Measurements from ENCODE around the gene SLC38A7. TPM values are rescaled to one million over a fixed set of nuclear protein-coding genes. Genes with fewer than 3 reads are reported as not detected.

The SLC38A7 gene
- total and polyA plus RNA-seq, 2 donors (not counting 1 experiment from before 2014, with no cell fraction given), result 8.3 to 23.9 TPM

- no peak overlapping the region for H3K4me2 ChIP-seq (replicated peaks; ENCODE audit: low read depth, low read length, poor library complexity, severe bottlenecking)
- CTCF ChIA-PET, result no interaction called here
- no peak for ATAC-seq (ENCODE audit: low read depth)
Measured at GRCh38 chr16:58699151-58699550, 14.6 kb upstream of the SLC38A7 start.

GRCh38 chr16:58695368-58695767 is 10.8 kb upstream of the SLC38A7 start:
- H3K4me1 Mint-ChIP-seq, result no peaks in the 10 kb centered on the region
- Histone ChIP-seq H3K79me2 (ENCODE audit: control insufficient read depth, insufficient read depth, low read length) (no peaks in the 10 kb centered on the region), H3K9me3 (ENCODE audit: control extremely low read depth in 1 of 3, control insufficient read depth in 2 of 3, insufficient read depth in 1 of 3, low read length in 2 of 3) (peaks cover 0 to 5% (median 3%) of the 10 kb centered on the region in 3 donors), H3K4me1 (ENCODE audit: control insufficient read depth in 2 of 2, insufficient read depth in 2 of 2, low read length in 2 of 2) (no peaks in the 10 kb centered on the region), H3K36me3 (replicated peaks in 1 of 2; ENCODE audit: control extremely low read depth in 1 of 2, control insufficient read depth in 1 of 2, extremely low read depth in 1 of 2, insufficient read depth in 2 of 2, low read length in 1 of 2) (no peaks in the 10 kb centered on the region), H3K27me3 (replicated peaks in 1 of 4; ENCODE audit: control extremely low read depth in 1 of 4, control insufficient read depth in 3 of 4, insufficient read depth in 4 of 4, low read length in 3 of 4) (no peaks in the 10 kb centered on the region), H2AFZ (ENCODE audit: insufficient read depth, low read depth, low read length, poor library complexity, severe bottlenecking) (no peak overlapping the region), H3K27ac (ENCODE audit: low read length in 2 of 2) (no peak overlapping the region), H3K4me3 (ENCODE audit: control extremely low read depth in 1 of 5, extremely low read depth in 1 of 5, insufficient read depth in 1 of 5, low read depth in 2 of 5, low read length in 4 of 5) (no peak overlapping the region), H3K9ac (ENCODE audit: low read length) (no peak overlapping the region), H3K4me2 (replicated peaks; ENCODE audit: low read depth, low read length, poor library complexity, severe bottlenecking) (no peak overlapping the region), H4K20me1 (ENCODE audit: control insufficient read depth, insufficient read depth, low read length, poor library complexity, severe bottlenecking) (no peaks in the 10 kb centered on the region)
- H3K9me3 Mint-ChIP-seq (ENCODE audit: insufficient read depth), result peaks cover 6% of the 10 kb centered on the region
- ATAC-seq (ENCODE audit: low read depth) (no peak), DNase-seq (no peak)
- no peak overlapping the region for H3K4me3 Mint-ChIP-seq
- WGBS (ENCODE audit: insufficient coverage), result 80% methylated on average over 1 of the region's 1 CpG
- no peak overlapping the region for H3K27ac Mint-ChIP-seq
- no peak for TF ChIP-seq EZH2 (IDR thresholded peaks at IDR 0.05; ENCODE audit: borderline replicate concordance, insufficient read depth, low read depth, low read length, poor library complexity, severe bottlenecking)
- no peak for TF ChIP-seq CTCF (IDR thresholded peaks at IDR 0.05)
- ChIA-PET POLR2A (no interaction called here), CTCF (no interaction called here)
- H3K27me3 Mint-ChIP-seq, result peaks cover 6% of the 10 kb centered on the region
- intact Hi-C loops (cut with micrococcal nuclease), result no loop called here

More at GRCh38 chr16:58699151-58699550, 14.6 kb upstream of the SLC38A7 start:
- no peaks in the 10 kb centered on the region for H3K9me3 Mint-ChIP-seq (ENCODE audit: insufficient read depth)
- no peaks in the 10 kb centered on the region for H3K27me3 Mint-ChIP-seq
- no peak overlapping the region for H3K4me3 Mint-ChIP-seq
- H3K4me1 ChIP-seq (ENCODE audit: control insufficient read depth in 2 of 2, insufficient read depth in 2 of 2, low read length in 2 of 2), result no peaks in the 10 kb centered on the region
- POLR2A ChIA-PET, result no interaction called here
- no peaks in the 10 kb centered on the region for H4K20me1 ChIP-seq (ENCODE audit: control insufficient read depth, insufficient read depth, low read length, poor library complexity, severe bottlenecking)
- H3K27ac Mint-ChIP-seq, result no peak overlapping the region
- no peak overlapping the region for H2AFZ ChIP-seq (ENCODE audit: insufficient read depth, low read depth, low read length, poor library complexity, severe bottlenecking)
- no peaks in the 10 kb centered on the region for H3K36me3 ChIP-seq (replicated peaks in 1 of 2; ENCODE audit: control extremely low read depth in 1 of 2, control insufficient read depth in 1 of 2, extremely low read depth in 1 of 2, insufficient read depth in 2 of 2, low read length in 1 of 2)
- TF ChIP-seq CTCF (IDR thresholded peaks at IDR 0.05) (no peak), EZH2 (IDR thresholded peaks at IDR 0.05; ENCODE audit: borderline replicate concordance, insufficient read depth, low read depth, low read length, poor library complexity, severe bottlenecking) (no peak)
- intact Hi-C loops (cut with micrococcal nuclease), result no loop called here
- H3K79me2 ChIP-seq (ENCODE audit: control insufficient read depth, insufficient read depth, low read length), result no peaks in the 10 kb centered on the region
- WGBS (ENCODE audit: insufficient coverage), result 100% methylated on average over 1 of the region's 4 CpGs
- no peaks in the 10 kb centered on the region for H3K27me3 ChIP-seq (replicated peaks in 1 of 4; ENCODE audit: control extremely low read depth in 1 of 4, control insufficient read depth in 3 of 4, insufficient read depth in 4 of 4, low read length in 3 of 4)
- no peaks in the 10 kb centered on the region for H3K4me1 Mint-ChIP-seq
- no peaks in the 10 kb centered on the region for H3K9me3 ChIP-seq (ENCODE audit: control extremely low read depth in 1 of 3, control insufficient read depth in 2 of 3, insufficient read depth in 1 of 3, low read length in 2 of 3)
- no peak overlapping the region for H3K27ac ChIP-seq (ENCODE audit: low read length in 2 of 2)
- no peak overlapping the region for H3K9ac ChIP-seq (ENCODE audit: low read length)
- no peak overlapping the region for H3K4me3 ChIP-seq (ENCODE audit: control extremely low read depth in 1 of 5, extremely low read depth in 1 of 5, insufficient read depth in 1 of 5, low read depth in 2 of 5, low read length in 4 of 5)
- DNase-seq, result no peak

Data from B cell (primary cell).